Measurements from ENCODE around the gene LYPD6B.

The LYPD6B gene

GRCh38 chr2:149115781-149116180 is 77.3 kb downstream of the LYPD6B start:
- DNase-seq (ENCODE audit: low read depth, low spot score) = no peak
- Histone ChIP-seq H3K9me3 (ENCODE audit: low read depth, low read length) (no peaks in the 10 kb centered on the region), H3K36me3 (ENCODE audit: insufficient read depth, low read length) (no peaks in the 10 kb centered on the region), H3K27ac (no peak overlapping the region), H3K4me3 (no peak overlapping the region), H3K9ac (ENCODE audit: insufficient read length) (no peak overlapping the region)
- TF ChIP-seq POLR2AphosphoS5 (IDR thresholded peaks at IDR 0.05; ENCODE audit: borderline replicate concordance, low read depth, low read length) (no peak), EZH2 (IDR thresholded peaks at IDR 0.05) (no peak), FOXP2 (optimal IDR thresholded peaks at IDR 0.05; ENCODE audit: control extremely low read depth, extremely low read length, insufficient read depth) (no peak)

- Histone ChIP-seq H3K9me3 (ENCODE audit: low read depth, low read length) (no peaks in the 10 kb centered on the region), H3K9ac (ENCODE audit: insufficient read length) (no peak overlapping the region), H3K27ac (no peak overlapping the region), H3K36me3 (ENCODE audit: insufficient read depth, low read length) (no peaks in the 10 kb centered on the region), H3K4me3 (no peak overlapping the region)
- DNase-seq (ENCODE audit: low read depth, low spot score) = no peak
- TF ChIP-seq FOXP2 (optimal IDR thresholded peaks at IDR 0.05; ENCODE audit: control extremely low read depth, extremely low read length, insufficient read depth) (no peak), POLR2AphosphoS5 (IDR thresholded peaks at IDR 0.05; ENCODE audit: borderline replicate concordance, low read depth, low read length) (no peak)
Observed at GRCh38 chr2:149119368-149119767, 80.9 kb downstream of the LYPD6B start.

- no peak overlapping the region for H3K27ac ChIP-seq
- no peaks in the 10 kb centered on the region for H3K9me3 ChIP-seq (ENCODE audit: low read depth, low read length)
- H3K9ac ChIP-seq (ENCODE audit: insufficient read length) = no peak overlapping the region
- H3K4me3 ChIP-seq = no peak overlapping the region
- DNase-seq (ENCODE audit: low read depth, low spot score) = no peak
- no peak for TF ChIP-seq EZH2 (IDR thresholded peaks at IDR 0.05)
- TF ChIP-seq FOXP2 (optimal IDR thresholded peaks at IDR 0.05; ENCODE audit: control extremely low read depth, extremely low read length, insufficient read depth) = no peak
- no peak for TF ChIP-seq POLR2AphosphoS5 (IDR thresholded peaks at IDR 0.05; ENCODE audit: borderline replicate concordance, low read depth, low read length)
- H3K36me3 ChIP-seq (ENCODE audit: insufficient read depth, low read length) = no peaks in the 10 kb centered on the region
Observed at GRCh38 chr2:149122516-149122915, 84.0 kb downstream of the LYPD6B start.

GRCh38 chr2:149125031-149125725 is 86.7 kb downstream of the LYPD6B start:
- Histone ChIP-seq H3K36me3 (ENCODE audit: insufficient read depth, low read length) (no peaks in the 10 kb centered on the region), H3K9ac (ENCODE audit: insufficient read length) (no peak overlapping the region), H3K27ac (no peak overlapping the region), H3K9me3 (ENCODE audit: low read depth, low read length) (no peaks in the 10 kb centered on the region), H3K4me3 (no peak overlapping the region)
- DNase-seq (ENCODE audit: low read depth, low spot score) = no peak
- no peak for TF ChIP-seq POLR2AphosphoS5 (IDR thresholded peaks at IDR 0.05; ENCODE audit: borderline replicate concordance, low read depth, low read length)
- no peak for TF ChIP-seq FOXP2 (optimal IDR thresholded peaks at IDR 0.05; ENCODE audit: control extremely low read depth, extremely low read length, insufficient read depth)
- TF ChIP-seq EZH2 (IDR thresholded peaks at IDR 0.05) = no peak

- Histone ChIP-seq H3K27ac (no peak overlapping the region), H3K9me3 (ENCODE audit: low read depth, low read length) (no peaks in the 10 kb centered on the region), H3K36me3 (ENCODE audit: insufficient read depth, low read length) (no peaks in the 10 kb centered on the region), H3K9ac (ENCODE audit: insufficient read length) (no peak overlapping the region), H3K4me3 (no peak overlapping the region)
- TF ChIP-seq POLR2AphosphoS5 (IDR thresholded peaks at IDR 0.05; ENCODE audit: borderline replicate concordance, low read depth, low read length) (no peak), EZH2 (IDR thresholded peaks at IDR 0.05) (no peak), FOXP2 (optimal IDR thresholded peaks at IDR 0.05; ENCODE audit: control extremely low read depth, extremely low read length, insufficient read depth) (no peak)
- DNase-seq (ENCODE audit: low read depth, low spot score) = no peak
Observed at GRCh38 chr2:149129433-149129832, 90.9 kb downstream of the LYPD6B start.

- no peak for DNase-seq (ENCODE audit: low read depth, low spot score)
- TF ChIP-seq FOXP2 (optimal IDR thresholded peaks at IDR 0.05; ENCODE audit: control extremely low read depth, extremely low read length, insufficient read depth) (no peak), EZH2 (IDR thresholded peaks at IDR 0.05) (no peak), POLR2AphosphoS5 (IDR thresholded peaks at IDR 0.05; ENCODE audit: borderline replicate concordance, low read depth, low read length) (no peak)
- H3K9me3 ChIP-seq (ENCODE audit: low read depth, low read length) = no peaks in the 10 kb centered on the region
- no peaks in the 10 kb centered on the region for H3K36me3 ChIP-seq (ENCODE audit: insufficient read depth, low read length)
- no peak overlapping the region for H3K27ac ChIP-seq
- no peak overlapping the region for H3K4me3 ChIP-seq
- no peak overlapping the region for H3K9ac ChIP-seq (ENCODE audit: insufficient read length)
Observed at GRCh38 chr2:149132339-149132738, 93.8 kb downstream of the LYPD6B start.

- no peak overlapping the region for H3K4me3 ChIP-seq
- no peak for DNase-seq (ENCODE audit: low read depth, low spot score)
- TF ChIP-seq EZH2 (IDR thresholded peaks at IDR 0.05) (no peak), POLR2AphosphoS5 (IDR thresholded peaks at IDR 0.05; ENCODE audit: borderline replicate concordance, low read depth, low read length) (no peak), FOXP2 (optimal IDR thresholded peaks at IDR 0.05; ENCODE audit: control extremely low read depth, extremely low read length, insufficient read depth) (no peak)
- H3K36me3 ChIP-seq (ENCODE audit: insufficient read depth, low read length) = no peaks in the 10 kb centered on the region
- no peak overlapping the region for H3K9ac ChIP-seq (ENCODE audit: insufficient read length)
- H3K27ac ChIP-seq = no peak overlapping the region
- no peaks in the 10 kb centered on the region for H3K9me3 ChIP-seq (ENCODE audit: low read depth, low read length)
Observed at GRCh38 chr2:149132901-149133300, 94.4 kb downstream of the LYPD6B start.

- no peak overlapping the region for H3K9ac ChIP-seq (ENCODE audit: insufficient read length)
- no peak overlapping the region for H3K27ac ChIP-seq
- DNase-seq (ENCODE audit: low read depth, low spot score) = no peak
- TF ChIP-seq POLR2AphosphoS5 (IDR thresholded peaks at IDR 0.05; ENCODE audit: borderline replicate concordance, low read depth, low read length) = no peak
- TF ChIP-seq EZH2 (IDR thresholded peaks at IDR 0.05) = no peak
- no peak for TF ChIP-seq FOXP2 (optimal IDR thresholded peaks at IDR 0.05; ENCODE audit: control extremely low read depth, extremely low read length, insufficient read depth)
- H3K36me3 ChIP-seq (ENCODE audit: insufficient read depth, low read length) = no peaks in the 10 kb centered on the region
- no peaks in the 10 kb centered on the region for H3K9me3 ChIP-seq (ENCODE audit: low read depth, low read length)
- no peak overlapping the region for H3K4me3 ChIP-seq
Observed at GRCh38 chr2:149134335-149134923, 95.9 kb downstream of the LYPD6B start.
